NCI-H1436 treated with DMSO at 0.1 percent for 48 hours (cell line): ENCODE results near the gene TYW3.

Experiments used
- DNase-seq: peaks from one replicate; lab custom pipeline; 2025; lab: John Stamatoyannopoulos, UW

TYW3 gene

GRCh38 chr1:74732960-74733603 lies at the start of gene TYW3, which contains the start of gene CRYZ:
TYW3 (plus strand) TSS chr1:74733152; CDS start chr1:74733245, 93 bp downstream.
CRYZ (minus strand) TSS chr1:74733050; CDS start chr1:74724821, 8,229 bp downstream.
- DNase-seq: peak; percentile 42

GRCh38 chr1:74683656-74684055 lies 49.3 kb upstream of the TYW3 start:
- no peak for DNase-seq

- DNase-seq: no peak
These were observed 48.7 kb upstream of the TYW3 start for GRCh38 chr1:74684301-74684700.

- no peak for DNase-seq
These were observed 46.0 kb upstream of the TYW3 start for GRCh38 chr1:74686928-74687327.

GRCh38 chr1:74689621-74690363 lies 43.2 kb upstream of the TYW3 start:
- peak; percentile 19 for DNase-seq

- DNase-seq: no peak
These were observed 42.6 kb upstream of the TYW3 start for GRCh38 chr1:74690364-74690696.

- peak; percentile 22 for DNase-seq
These were observed 42.0 kb upstream of the TYW3 start for GRCh38 chr1:74690909-74691308.

- no peak for DNase-seq
These were observed 39.5 kb upstream of the TYW3 start for GRCh38 chr1:74693473-74693872.

- DNase-seq: no peak
These were observed 35.1 kb upstream of the TYW3 start for GRCh38 chr1:74697832-74698231.

GRCh38 chr1:74699331-74699730 lies 33.6 kb upstream of the TYW3 start:
- no peak for DNase-seq

GRCh38 chr1:74703386-74704182 lies 29.4 kb upstream of the TYW3 start:
- no peak for DNase-seq

- no peak for DNase-seq
These were observed 20.1 kb upstream of the TYW3 start for GRCh38 chr1:74712881-74713280.

GRCh38 chr1:74713849-74714248 lies 19.1 kb upstream of the TYW3 start:
- DNase-seq: no peak

- no peak for DNase-seq
These were observed 18.3 kb upstream of the TYW3 start for GRCh38 chr1:74714429-74715235.

- no peak for DNase-seq
These were observed 17.8 kb upstream of the TYW3 start for GRCh38 chr1:74715236-74715502.

- DNase-seq: no peak
These were observed 17.1 kb upstream of the TYW3 start for GRCh38 chr1:74715806-74716205.

- DNase-seq: no peak
These were observed 16.1 kb upstream of the TYW3 start for GRCh38 chr1:74716822-74717221.

GRCh38 chr1:74717626-74718025 lies 15.3 kb upstream of the TYW3 start:
- no peak for DNase-seq

- no peak for DNase-seq
These were observed 6.9 kb upstream of the TYW3 start for GRCh38 chr1:74726063-74726462.

GRCh38 chr1:74728736-74729135 lies 4.2 kb upstream of the TYW3 start:
- DNase-seq: no peak

- DNase-seq: no peak
These were observed 3.0 kb upstream of the TYW3 start for GRCh38 chr1:74729741-74730478.
